Uterus (tissue), 4 donors: ENCODE results near the gene COL4A2. TPM values are rescaled to one million over a fixed set of nuclear protein-coding genes. Genes with fewer than 3 reads are reported as not detected.

Source experiments
- DNase-seq, 2 donors: peaks; one replicate each; pipeline ENCODE4 v3.0.0-alpha.2; 2019 to 2020
- H3K27ac ChIP-seq, 2 donors: fragments of 200-600 bp; sonication (generic); 1 replicate in 1 of 2; 2 replicates in 1 of 2; pipeline ENCODE4 v1.5.1; 2016 to 2018
- H3K27me3 ChIP-seq, 2 donors: fragments of 200-600 bp; sonication (generic); one replicate each; pipeline ENCODE4 v1.5.1; 2018 to 2019; ENCODE audit warnings: control low read depth in 1 of 2
- H3K36me3 ChIP-seq, 2 donors: fragments of 200-600 bp; sonication (generic); one replicate each; pipeline ENCODE4 v1.5.1; 2019; ENCODE audit warnings: control low read depth in 1 of 2
- H3K4me1 ChIP-seq, 2 donors: fragments of 200-600 bp; sonication (generic); one replicate each; pipeline ENCODE4 v1.5.1; 2018 to 2019; ENCODE audit warnings: control low read depth in 1 of 2
- H3K4me3 ChIP-seq, 2 donors: fragments of 200-600 bp; sonication (generic); 1 replicate in 1 of 2; 2 replicates in 1 of 2; pipeline ENCODE4 v1.5.1; 2018 to 2019; ENCODE audit warnings: mild to moderate bottlenecking in 1 of 2
- H3K9me3 ChIP-seq, 2 donors: fragments of 200-600 bp; sonication (generic); one replicate each; pipeline ENCODE4 v1.5.1; 2019; ENCODE audit warnings: control low read depth in 1 of 2
- CTCF ChIP-seq, 4 experiments: fragments of 200-600 bp in 2 of 4; fragments of 450-650 bp in 2 of 4; sonication (generic) in 2 of 4; IDR thresholded peaks; one replicate each; pipeline ENCODE4 v1.5.1; 2016 to 2019; ENCODE audit warnings: antibody characterized with exemption in 4 of 4, mild to moderate bottlenecking in 2 of 4, moderate library complexity in 1 of 4
- POLR2A ChIP-seq, 2 donors: fragments of 450-650 bp; IDR thresholded peaks; one replicate each; pipeline ENCODE4 v1.6.1; 2016; ENCODE audit warnings: antibody characterized with exemption in 2 of 2, mild to moderate bottlenecking in 1 of 2, moderate library complexity in 1 of 2
- intact Hi-C: fragments of 100-400 bp; cut with DNase I; formaldehyde crosslinking; loops from one replicate; pipeline ENCODE4 v1.15.1; 2023; ENCODE audit warnings: low total_unique reads
- total RNA-seq, 4 donors: library from RNA; depleted of rRNA in 3 of 4; stranded (reverse); fragments of >200 nt in 3 of 4; gene quantifications; one replicate each; pipeline versions ENCODE4 v1.1.0 to v1.2.4, GENCODE V29; 2014 to 2023
- donor health status: DM: yes; HTN: yes; CAD: no.

COL4A2 gene
- total RNA-seq, 4 donors from 2014 or later = 157 to 606 (median 284) TPM

GRCh38 chr13:110463871-110464510, 156.9 kb downstream of the COL4A2 start:
- DNase-seq = no peak
- no peaks in the 10 kb centered on the region for H3K4me1 ChIP-seq
- no peak for TF ChIP-seq CTCF (IDR thresholded peaks at IDR 0.05)
- no peak for TF ChIP-seq POLR2A (IDR thresholded peaks at IDR 0.05)
- H3K4me3 ChIP-seq = no peak overlapping the region
- no peaks in the 10 kb centered on the region for H3K36me3 ChIP-seq
- H3K27me3 ChIP-seq = no peaks in the 10 kb centered on the region
- intact Hi-C loops = no loop called here
- H3K27ac ChIP-seq = no peak overlapping the region
- no peaks in the 10 kb centered on the region for H3K9me3 ChIP-seq

GRCh38 chr13:110464556-110465333, 157.7 kb downstream of the COL4A2 start:
- intact Hi-C loops = no loop called here
- Histone ChIP-seq H3K36me3 (no peaks in the 10 kb centered on the region), H3K9me3 (no peaks in the 10 kb centered on the region), H3K4me3 (no peak overlapping the region), H3K4me1 (no peaks in the 10 kb centered on the region), H3K27ac (no peak overlapping the region), H3K27me3 (no peaks in the 10 kb centered on the region)
- no peak for DNase-seq
- no peak for TF ChIP-seq POLR2A (IDR thresholded peaks at IDR 0.05)
- TF ChIP-seq CTCF (IDR thresholded peaks at IDR 0.05) = no peak

GRCh38 chr13:110465696-110466095, 158.6 kb downstream of the COL4A2 start:
- Histone ChIP-seq H3K4me1 (no peaks in the 10 kb centered on the region), H3K36me3 (no peaks in the 10 kb centered on the region)
- intact Hi-C loops = no loop called here

GRCh38 chr13:110466266-110466915, 159.3 kb downstream of the COL4A2 start:
- intact Hi-C loops = no loop called here
- no peaks in the 10 kb centered on the region for H3K36me3 ChIP-seq
- no peak overlapping the region for H3K4me3 ChIP-seq
- no peaks in the 10 kb centered on the region for H3K4me1 ChIP-seq
- H3K27ac ChIP-seq = no peak overlapping the region
- TF ChIP-seq POLR2A (IDR thresholded peaks at IDR 0.05) (no peak), CTCF (IDR thresholded peaks at IDR 0.05) (no peak)
- no peak for DNase-seq
- H3K9me3 ChIP-seq = no peaks in the 10 kb centered on the region
- no peaks in the 10 kb centered on the region for H3K27me3 ChIP-seq

More at GRCh38 chr13:110465696-110466095, 158.6 kb downstream of the COL4A2 start:
- no peak for DNase-seq
- TF ChIP-seq POLR2A (IDR thresholded peaks at IDR 0.05) (no peak), CTCF (IDR thresholded peaks at IDR 0.05) (no peak)
- H3K4me3 ChIP-seq = no peak overlapping the region
- no peaks in the 10 kb centered on the region for H3K9me3 ChIP-seq
- H3K27ac ChIP-seq = no peak overlapping the region
- H3K27me3 ChIP-seq = no peaks in the 10 kb centered on the region
